Sigmoid colon (tissue), 4 donors: Measurements from ENCODE around the gene PDE1A.

ENCODE experiments used
- EP300 ChIP-seq, 4 donors: sonication (generic); formaldehyde crosslinking; IDR thresholded peaks; one replicate each; pipeline ENCODE4 v1.6.1; 2017; ENCODE audit warnings: antibody characterized with exemption in 4 of 4
- TF ChIP-seq, protein P1 (sequence below), 4 experiments: fragments of 450-650 bp in 3 of 4; fragments of 200-600 bp in 1 of 4; IDR thresholded peaks; one replicate each; pipeline ENCODE4 v1.5.1; 2016 to 2019; ENCODE audit warnings: antibody characterized with exemption in 4 of 4, mild to moderate bottlenecking in 3 of 4, moderate library complexity in 2 of 4

DNA sequence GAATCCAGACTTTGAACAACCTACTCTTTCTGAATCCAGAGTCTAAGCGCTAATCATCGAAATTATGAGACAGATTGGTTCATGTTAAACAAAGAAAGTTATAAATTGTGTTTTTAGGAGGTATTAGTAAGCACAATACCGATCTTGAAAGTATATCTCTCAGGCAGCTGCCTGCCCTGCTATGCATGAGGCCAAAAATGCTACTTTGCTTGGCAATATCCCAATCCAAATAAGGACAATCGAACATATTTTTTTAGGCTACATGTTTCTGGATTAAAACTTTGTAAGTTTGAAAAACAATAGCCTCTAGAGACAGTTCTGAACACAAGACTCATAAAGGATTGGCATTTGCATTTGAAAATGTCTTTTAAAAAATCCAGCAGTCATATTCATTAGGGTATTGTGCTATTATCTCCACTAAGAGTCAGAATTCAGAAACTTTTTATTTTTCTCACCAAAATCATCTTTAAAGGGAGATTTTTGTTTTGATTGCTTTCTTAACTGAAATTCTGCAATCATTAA lies 167.1 kb downstream of the PDE1A start:
- no peak for TF ChIP-seq EP300 (IDR thresholded peaks at IDR 0.05)
- TF ChIP-seq, protein P1, sequence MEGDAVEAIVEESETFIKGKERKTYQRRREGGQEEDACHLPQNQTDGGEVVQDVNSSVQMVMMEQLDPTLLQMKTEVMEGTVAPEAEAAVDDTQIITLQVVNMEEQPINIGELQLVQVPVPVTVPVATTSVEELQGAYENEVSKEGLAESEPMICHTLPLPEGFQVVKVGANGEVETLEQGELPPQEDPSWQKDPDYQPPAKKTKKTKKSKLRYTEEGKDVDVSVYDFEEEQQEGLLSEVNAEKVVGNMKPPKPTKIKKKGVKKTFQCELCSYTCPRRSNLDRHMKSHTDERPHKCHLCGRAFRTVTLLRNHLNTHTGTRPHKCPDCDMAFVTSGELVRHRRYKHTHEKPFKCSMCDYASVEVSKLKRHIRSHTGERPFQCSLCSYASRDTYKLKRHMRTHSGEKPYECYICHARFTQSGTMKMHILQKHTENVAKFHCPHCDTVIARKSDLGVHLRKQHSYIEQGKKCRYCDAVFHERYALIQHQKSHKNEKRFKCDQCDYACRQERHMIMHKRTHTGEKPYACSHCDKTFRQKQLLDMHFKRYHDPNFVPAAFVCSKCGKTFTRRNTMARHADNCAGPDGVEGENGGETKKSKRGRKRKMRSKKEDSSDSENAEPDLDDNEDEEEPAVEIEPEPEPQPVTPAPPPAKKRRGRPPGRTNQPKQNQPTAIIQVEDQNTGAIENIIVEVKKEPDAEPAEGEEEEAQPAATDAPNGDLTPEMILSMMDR (IDR thresholded peaks at IDR 0.05): no peak
